HEK293 (cell line): ENCODE data around the gene CCDC57.

ENCODE experiments used
- CTCF ChIA-PET: fragments of 350-600 bp; formaldehyde crosslinking; extraction: SDS; loops from one replicate; lab custom pipeline; 2021; ENCODE audit warnings: antibody characterized with exemption; lab: Yijun Ruan, JAX
- POLR2A ChIA-PET: fragments of 300-600 bp; formaldehyde crosslinking; extraction: SDS; loops from one replicate; lab custom pipeline; 2020; ENCODE audit warnings: antibody characterized with exemption, inconsistent platforms; lab: Yijun Ruan, JAX
- H3K27ac ChIP-seq: fragments of 200-500 bp; sonication (Bioruptor generic); 2 replicates; pipeline ENCODE4 v1.5.1; 2014; ENCODE audit warnings: low read depth, low read length, control low read depth, inconsistent platforms; ENCODE audit errors: extremely low read depth
- H3K36me3 ChIP-seq, 2 experiments: fragments of 200-500 bp in 1 of 2; sonication (Bioruptor generic) in 1 of 2; 1 replicate in 1 of 2; 2 replicates in 1 of 2; pipeline ENCODE4 v1.5.1; 2014 to 2017; ENCODE audit warnings: inconsistent platforms in 2 of 2, low read length in 2 of 2; ENCODE audit not compliant: control insufficient read depth in 2 of 2, insufficient read depth in 1 of 2
- H3K4me1 ChIP-seq: fragments of 200-500 bp; sonication (Bioruptor generic); 2 replicates; pipeline ENCODE4 v1.5.1; 2014; ENCODE audit warnings: mild to moderate bottlenecking, low read length, inconsistent platforms; ENCODE audit not compliant: control insufficient read depth, insufficient read depth
- H3K4me3 ChIP-seq: 2 replicates; pipeline ENCODE4 v1.5.1; 2011; ENCODE audit warnings: low read depth, mild to moderate bottlenecking, control low read depth, low read length, moderate library complexity
- H3K9me3 ChIP-seq: fragments of 200-500 bp; sonication (Bioruptor generic); 2 replicates; pipeline ENCODE4 v1.5.1; 2014; ENCODE audit warnings: low read depth, low read length, inconsistent platforms; ENCODE audit not compliant: control insufficient read depth, insufficient read depth
- GLI2 ChIP-seq: fragments of 450-650 bp; formaldehyde crosslinking; IDR thresholded peaks from 2 replicates; pipeline ENCODE4; 2017; ENCODE audit warnings: missing biosample characterization, missing genetic modification characterization, low read depth, borderline replicate concordance
- OVOL3 ChIP-seq: fragments of 450-650 bp; formaldehyde crosslinking; IDR thresholded peaks from 2 replicates; pipeline ENCODE4 v1.5.1; 2016; ENCODE audit warnings: missing biosample characterization, missing genetic modification characterization
- TCF7L2 ChIP-seq: IDR thresholded peaks from 2 replicates; pipeline ENCODE4 v1.6.1; 2011; ENCODE audit warnings: low read depth, mild to moderate bottlenecking, inconsistent platforms, low read length, moderate library complexity, borderline replicate concordance
- TRIM28 ChIP-seq: IDR thresholded peaks from 2 replicates; pipeline ENCODE4 v1.6.1; 2011; ENCODE audit warnings: low read length, control low read depth, borderline replicate concordance
- ZBTB8A ChIP-seq: fragments of 450-650 bp; formaldehyde crosslinking; IDR thresholded peaks from 2 replicates; pipeline ENCODE4 v1.5.1; 2016; ENCODE audit warnings: missing biosample characterization, missing genetic modification characterization
- ZNF394 ChIP-seq: fragments of 450-650 bp; formaldehyde crosslinking; IDR thresholded peaks from 2 replicates; pipeline ENCODE4 v1.5.1; 2016; ENCODE audit warnings: missing biosample characterization, missing genetic modification characterization, mild to moderate bottlenecking, moderate library complexity, borderline replicate concordance
- ZNF433 ChIP-seq: fragments of 450-650 bp; formaldehyde crosslinking; IDR thresholded peaks from 2 replicates; pipeline ENCODE4 v1.5.1; 2016; ENCODE audit warnings: missing biosample characterization, missing genetic modification characterization, low read depth
- ZNF560 ChIP-seq: fragments of 450-650 bp; formaldehyde crosslinking; IDR thresholded peaks from 2 replicates; pipeline ENCODE4 v1.5.1; 2017; ENCODE audit warnings: missing biosample characterization, missing genetic modification characterization, borderline replicate concordance
- ZNF624 ChIP-seq: fragments of 450-650 bp; formaldehyde crosslinking; IDR thresholded peaks from 2 replicates; pipeline ENCODE4 v1.5.1; 2017; ENCODE audit warnings: missing biosample characterization, missing genetic modification characterization
- ZNF629 ChIP-seq: fragments of 450-650 bp; formaldehyde crosslinking; IDR thresholded peaks from 2 replicates; pipeline ENCODE4 v1.5.1; 2017; ENCODE audit warnings: missing biosample characterization, missing genetic modification characterization
- ZNF830 ChIP-seq: fragments of 450-650 bp; IDR thresholded peaks from 2 replicates; pipeline ENCODE4 v1.5.0; 2018; ENCODE audit warnings: missing biosample characterization, missing genetic modification characterization, low read depth, mild to moderate bottlenecking, moderate library complexity
- TF ChIP-seq, protein P1 (sequence below): fragments of 450-650 bp; formaldehyde crosslinking; IDR thresholded peaks from 2 replicates; pipeline ENCODE4 v1.5.1; 2016; ENCODE audit warnings: missing biosample characterization, missing genetic modification characterization, borderline replicate concordance
- TF ChIP-seq, protein P2 (sequence below): fragments of 450-650 bp; formaldehyde crosslinking; conservative IDR thresholded peaks from 2 replicates; pipeline ENCODE4 v1.5.1; 2016; ENCODE audit warnings: low read depth, missing biosample characterization, missing genetic modification characterization
- TF ChIP-seq, protein P3 (sequence below): fragments of 450-650 bp; formaldehyde crosslinking; IDR thresholded peaks from 2 replicates; pipeline ENCODE4 v1.5.1; 2016; ENCODE audit warnings: missing biosample characterization, missing genetic modification characterization, borderline replicate concordance
- TF ChIP-seq, protein P4 (sequence below): IDR thresholded peaks from 2 replicates; pipeline ENCODE4 v1.6.1; 2011; ENCODE audit warnings: mild to moderate bottlenecking, low read depth, low read length, borderline replicate concordance
- TF ChIP-seq, protein P5 (sequence below): fragments of 450-650 bp; formaldehyde crosslinking; IDR thresholded peaks from 2 replicates; pipeline ENCODE4 v1.5.1; 2016; ENCODE audit warnings: missing biosample characterization, missing genetic modification characterization
- TF ChIP-seq, protein P6 (sequence below): fragments of 450-650 bp; formaldehyde crosslinking; IDR thresholded peaks from 2 replicates; pipeline ENCODE4 v1.5.1; 2016; ENCODE audit warnings: missing biosample characterization, missing genetic modification characterization

Gene CCDC57

DNA sequence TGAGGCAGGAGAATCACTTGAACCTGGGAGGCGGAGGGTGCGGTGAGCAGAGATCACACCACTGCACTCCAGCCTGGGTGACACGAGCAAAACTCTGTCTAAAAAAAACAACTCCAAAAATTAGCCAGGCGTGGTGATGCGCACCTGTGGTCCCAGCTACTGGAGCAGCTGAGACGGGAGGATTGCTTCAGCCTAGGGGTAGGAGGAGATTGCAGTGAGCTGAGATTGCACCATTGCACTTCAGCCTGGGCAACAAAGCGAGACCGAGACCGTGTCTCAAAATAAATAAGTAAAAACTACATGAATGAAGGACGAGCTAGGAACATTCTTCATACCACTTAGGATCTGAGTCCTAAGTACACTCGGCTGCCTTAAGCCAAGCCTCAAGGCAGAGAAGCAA lies 35.4 kb downstream of the CCDC57 start (continued):
- TF ChIP-seq, protein P1, sequence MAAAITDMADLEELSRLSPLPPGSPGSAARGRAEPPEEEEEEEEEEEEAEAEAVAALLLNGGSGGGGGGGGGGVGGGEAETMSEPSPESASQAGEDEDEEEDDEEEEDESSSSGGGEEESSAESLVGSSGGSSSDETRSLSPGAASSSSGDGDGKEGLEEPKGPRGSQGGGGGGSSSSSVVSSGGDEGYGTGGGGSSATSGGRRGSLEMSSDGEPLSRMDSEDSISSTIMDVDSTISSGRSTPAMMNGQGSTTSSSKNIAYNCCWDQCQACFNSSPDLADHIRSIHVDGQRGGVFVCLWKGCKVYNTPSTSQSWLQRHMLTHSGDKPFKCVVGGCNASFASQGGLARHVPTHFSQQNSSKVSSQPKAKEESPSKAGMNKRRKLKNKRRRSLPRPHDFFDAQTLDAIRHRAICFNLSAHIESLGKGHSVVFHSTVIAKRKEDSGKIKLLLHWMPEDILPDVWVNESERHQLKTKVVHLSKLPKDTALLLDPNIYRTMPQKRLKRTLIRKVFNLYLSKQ (tag by site-specific recombination): no peak
- TF ChIP-seq ZNF830 (no peak), ZNF624 (tag by site-specific recombination) (no peak)
- TF ChIP-seq, protein P2, sequence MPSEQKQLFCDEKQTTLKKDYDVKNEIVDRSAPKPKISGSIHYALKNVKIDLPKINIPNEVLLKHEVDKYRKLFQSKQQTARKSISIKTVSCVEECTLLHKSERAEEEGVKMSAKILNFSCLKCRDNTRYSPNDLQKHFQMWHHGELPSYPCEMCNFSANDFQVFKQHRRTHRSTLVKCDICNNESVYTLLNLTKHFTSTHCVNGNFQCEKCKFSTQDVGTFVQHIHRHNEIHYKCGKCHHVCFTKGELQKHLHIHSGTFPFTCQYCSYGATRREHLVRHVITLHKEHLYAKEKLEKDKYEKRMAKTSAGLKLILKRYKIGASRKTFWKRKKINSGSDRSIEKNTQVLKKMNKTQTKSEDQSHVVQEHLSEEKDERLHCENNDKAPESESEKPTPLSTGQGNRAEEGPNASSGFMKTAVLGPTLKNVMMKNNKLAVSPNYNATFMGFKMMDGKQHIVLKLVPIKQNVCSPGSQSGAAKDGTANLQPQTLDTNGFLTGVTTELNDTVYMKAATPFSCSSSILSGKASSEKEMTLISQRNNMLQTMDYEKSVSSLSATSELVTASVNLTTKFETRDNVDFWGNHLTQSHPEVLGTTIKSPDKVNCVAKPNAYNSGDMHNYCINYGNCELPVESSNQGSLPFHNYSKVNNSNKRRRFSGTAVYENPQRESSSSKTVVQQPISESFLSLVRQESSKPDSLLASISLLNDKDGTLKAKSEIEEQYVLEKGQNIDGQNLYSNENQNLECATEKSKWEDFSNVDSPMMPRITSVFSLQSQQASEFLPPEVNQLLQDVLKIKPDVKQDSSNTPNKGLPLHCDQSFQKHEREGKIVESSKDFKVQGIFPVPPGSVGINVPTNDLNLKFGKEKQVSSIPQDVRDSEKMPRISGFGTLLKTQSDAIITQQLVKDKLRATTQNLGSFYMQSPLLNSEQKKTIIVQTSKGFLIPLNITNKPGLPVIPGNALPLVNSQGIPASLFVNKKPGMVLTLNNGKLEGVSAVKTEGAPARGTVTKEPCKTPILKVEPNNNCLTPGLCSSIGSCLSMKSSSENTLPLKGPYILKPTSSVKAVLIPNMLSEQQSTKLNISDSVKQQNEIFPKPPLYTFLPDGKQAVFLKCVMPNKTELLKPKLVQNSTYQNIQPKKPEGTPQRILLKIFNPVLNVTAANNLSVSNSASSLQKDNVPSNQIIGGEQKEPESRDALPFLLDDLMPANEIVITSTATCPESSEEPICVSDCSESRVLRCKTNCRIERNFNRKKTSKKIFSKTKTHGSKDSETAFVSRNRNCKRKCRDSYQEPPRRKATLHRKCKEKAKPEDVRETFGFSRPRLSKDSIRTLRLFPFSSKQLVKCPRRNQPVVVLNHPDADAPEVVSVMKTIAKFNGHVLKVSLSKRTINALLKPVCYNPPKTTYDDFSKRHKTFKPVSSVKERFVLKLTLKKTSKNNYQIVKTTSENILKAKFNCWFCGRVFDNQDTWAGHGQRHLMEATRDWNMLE (tag by site-specific recombination): no peak

DNA sequence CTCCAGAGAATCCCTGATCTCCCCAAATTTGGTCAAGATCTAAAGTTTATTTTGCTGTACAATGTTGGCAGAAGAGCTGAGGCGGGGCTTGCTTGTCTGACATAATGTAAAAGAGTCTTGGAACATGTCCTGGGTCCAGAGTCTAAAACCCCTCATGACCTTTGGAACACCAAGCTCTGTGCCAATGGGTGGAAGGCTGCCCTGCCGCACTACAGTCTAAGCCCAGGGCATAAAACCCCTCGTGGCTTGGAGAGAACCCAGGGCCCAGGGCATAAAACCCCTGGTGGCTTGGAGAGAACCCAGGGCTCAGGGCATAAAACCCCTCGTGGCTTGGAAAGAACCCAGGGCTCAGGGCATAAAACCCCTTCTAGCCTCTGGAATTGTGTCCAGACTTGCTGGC lies 36.7 kb downstream of the CCDC57 start:
- H3K36me3 ChIP-seq: peaks cover 15 to 85% of the 10 kb centered on the region in 2 experiments; a peak in 2 of 3 replicates
- TF ChIP-seq ZNF560 (tag by site-specific recombination) (no peak), TCF7L2 (no peak)
- TF ChIP-seq, protein P3, sequence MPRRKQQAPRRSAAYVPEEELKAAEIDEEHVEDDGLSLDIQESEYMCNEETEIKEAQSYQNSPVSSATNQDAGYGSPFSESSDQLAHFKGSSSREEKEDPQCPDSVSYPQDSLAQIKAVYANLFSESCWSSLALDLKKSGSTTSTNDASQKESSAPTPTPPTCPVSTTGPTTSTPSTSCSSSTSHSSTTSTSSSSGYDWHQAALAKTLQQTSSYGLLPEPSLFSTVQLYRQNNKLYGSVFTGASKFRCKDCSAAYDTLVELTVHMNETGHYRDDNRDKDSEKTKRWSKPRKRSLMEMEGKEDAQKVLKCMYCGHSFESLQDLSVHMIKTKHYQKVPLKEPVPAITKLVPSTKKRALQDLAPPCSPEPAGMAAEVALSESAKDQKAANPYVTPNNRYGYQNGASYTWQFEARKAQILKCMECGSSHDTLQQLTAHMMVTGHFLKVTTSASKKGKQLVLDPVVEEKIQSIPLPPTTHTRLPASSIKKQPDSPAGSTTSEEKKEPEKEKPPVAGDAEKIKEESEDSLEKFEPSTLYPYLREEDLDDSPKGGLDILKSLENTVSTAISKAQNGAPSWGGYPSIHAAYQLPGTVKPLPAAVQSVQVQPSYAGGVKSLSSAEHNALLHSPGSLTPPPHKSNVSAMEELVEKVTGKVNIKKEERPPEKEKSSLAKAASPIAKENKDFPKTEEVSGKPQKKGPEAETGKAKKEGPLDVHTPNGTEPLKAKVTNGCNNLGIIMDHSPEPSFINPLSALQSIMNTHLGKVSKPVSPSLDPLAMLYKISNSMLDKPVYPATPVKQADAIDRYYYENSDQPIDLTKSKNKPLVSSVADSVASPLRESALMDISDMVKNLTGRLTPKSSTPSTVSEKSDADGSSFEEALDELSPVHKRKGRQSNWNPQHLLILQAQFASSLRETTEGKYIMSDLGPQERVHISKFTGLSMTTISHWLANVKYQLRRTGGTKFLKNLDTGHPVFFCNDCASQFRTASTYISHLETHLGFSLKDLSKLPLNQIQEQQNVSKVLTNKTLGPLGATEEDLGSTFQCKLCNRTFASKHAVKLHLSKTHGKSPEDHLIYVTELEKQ: no peak
- TF ChIP-seq, protein P4, sequence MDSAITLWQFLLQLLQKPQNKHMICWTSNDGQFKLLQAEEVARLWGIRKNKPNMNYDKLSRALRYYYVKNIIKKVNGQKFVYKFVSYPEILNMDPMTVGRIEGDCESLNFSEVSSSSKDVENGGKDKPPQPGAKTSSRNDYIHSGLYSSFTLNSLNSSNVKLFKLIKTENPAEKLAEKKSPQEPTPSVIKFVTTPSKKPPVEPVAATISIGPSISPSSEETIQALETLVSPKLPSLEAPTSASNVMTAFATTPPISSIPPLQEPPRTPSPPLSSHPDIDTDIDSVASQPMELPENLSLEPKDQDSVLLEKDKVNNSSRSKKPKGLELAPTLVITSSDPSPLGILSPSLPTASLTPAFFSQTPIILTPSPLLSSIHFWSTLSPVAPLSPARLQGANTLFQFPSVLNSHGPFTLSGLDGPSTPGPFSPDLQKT: no peak
- no peak overlapping the region for H3K4me3 ChIP-seq
- H3K9me3 ChIP-seq: no peaks in the 10 kb centered on the region
- no peaks in the 10 kb centered on the region for H3K4me1 ChIP-seq
- ChIA-PET CTCF (no interaction called here), POLR2A (interaction anchor here (0.6 kb wide), 1 partner anchor 29 kb away, joined by 3 read pairs; no protein-coding TSS in a partner anchor)
- no peak overlapping the region for H3K27ac ChIP-seq

DNA sequence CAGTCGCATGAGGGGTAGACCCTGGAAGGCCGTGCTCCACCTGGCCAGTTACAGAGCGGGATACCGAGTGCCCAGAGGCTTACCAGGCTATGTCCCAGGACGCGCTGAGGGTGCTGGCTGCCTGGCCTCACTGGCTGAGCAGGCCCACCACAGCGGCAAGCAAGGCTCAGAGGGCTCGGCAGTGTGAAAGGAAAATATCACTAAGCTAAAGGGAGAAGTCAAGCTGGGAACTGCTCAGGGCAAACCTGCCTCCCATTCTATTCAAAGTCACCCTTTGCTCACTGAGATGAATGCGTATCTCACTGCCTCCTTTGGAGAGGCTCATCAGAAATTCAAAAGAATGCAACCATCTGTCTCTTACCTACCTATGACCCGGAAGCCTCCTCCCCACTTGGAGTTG lies 37.4 kb downstream of the CCDC57 start:
- Histone ChIP-seq H3K9me3 (no peaks in the 10 kb centered on the region), H3K4me3 (no peak overlapping the region), H3K4me1 (no peaks in the 10 kb centered on the region), H3K36me3 (peaks cover 13 to 88% of the 10 kb centered on the region in 2 experiments; a peak in 2 of 3 replicates), H3K27ac (no peak overlapping the region)
- ChIA-PET POLR2A (no interaction called here), CTCF (no interaction called here)
- TF ChIP-seq, protein P4: no peak
- no peak for TF ChIP-seq OVOL3 (tag by site-specific recombination)
- TF ChIP-seq, protein P5, sequence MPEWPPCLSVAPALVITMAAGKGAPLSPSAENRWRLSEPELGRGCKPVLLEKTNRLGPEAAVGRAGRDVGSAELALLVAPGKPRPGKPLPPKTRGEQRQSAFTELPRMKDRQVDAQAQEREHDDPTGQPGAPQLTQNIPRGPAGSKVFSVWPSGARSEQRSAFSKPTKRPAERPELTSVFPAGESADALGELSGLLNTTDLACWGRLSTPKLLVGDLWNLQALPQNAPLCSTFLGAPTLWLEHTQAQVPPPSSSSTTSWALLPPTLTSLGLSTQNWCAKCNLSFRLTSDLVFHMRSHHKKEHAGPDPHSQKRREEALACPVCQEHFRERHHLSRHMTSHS (tag by site-specific recombination): no peak
- TF ChIP-seq, protein P6, sequence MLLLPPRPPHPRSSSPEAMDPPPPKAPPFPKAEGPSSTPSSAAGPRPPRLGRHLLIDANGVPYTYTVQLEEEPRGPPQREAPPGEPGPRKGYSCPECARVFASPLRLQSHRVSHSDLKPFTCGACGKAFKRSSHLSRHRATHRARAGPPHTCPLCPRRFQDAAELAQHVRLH (tag by site-specific recombination): no peak
- TF ChIP-seq ZNF629: no peak
- TF ChIP-seq ZNF433 (tag by site-specific recombination): no peak
- TF ChIP-seq GLI2 (tag by site-specific recombination): no peak
- TF ChIP-seq ZNF394 (tag by site-specific recombination): no peak
- no peak for TF ChIP-seq ZBTB8A (tag by site-specific recombination)
- no peak for TF ChIP-seq TRIM28
